T-cell (primary cell): ENCODE results near the gene FRYL. TPM values are rescaled to one million over a fixed set of nuclear protein-coding genes. Genes with fewer than 3 reads are reported as not detected.
"Not testable (repeated sequence)": the region's sequence is repeated elsewhere in the genome, so short reads cannot be mapped to it uniquely, and the experiment has no call there.

Source experiments
- ATAC-seq, 4 experiments: fragments of 200-7000 bp in 3 of 4; fragments of 150-1000 bp in 1 of 4; cut with Tn5 transposase; replicated peaks in 1 of 4; 1 replicate in 3 of 4; 2 replicates in 1 of 4; pipeline ENCODE4 v1.10.0; 2021; ENCODE audit warnings: moderate library complexity in 3 of 4, mild to moderate bottlenecking in 2 of 4, moderate number of reproducible peaks in 1 of 4
- CTCF ChIA-PET, 2 donors: fragments of 300-600 bp; sonication (Branson Sonifier 250); formaldehyde crosslinking; loops; one replicate each; lab custom pipeline; 2022; ENCODE audit warnings: antibody characterized with exemption in 2 of 2; lab: Charles Lee
- POLR2A ChIA-PET, 2 donors: fragments of 300-600 bp; sonication (Branson Sonifier 250); formaldehyde crosslinking; loops; one replicate each; lab custom pipeline; 2022; ENCODE audit warnings: antibody characterized with exemption in 2 of 2; lab: Charles Lee
- DNase-seq, 35 experiments: peaks; one replicate each; pipeline versions ENCODE4 v3.0.0 to v3.0.0-alpha.2; 2013 to 2023
- H3K27ac ChIP-seq: one replicate; pipeline ENCODE4 v1.5.1; 2013; ENCODE audit warnings: low read length
- H3K27me3 ChIP-seq, 2 experiments: replicated peaks in 1 of 2; 1 replicate in 1 of 2; 2 replicates in 1 of 2; pipeline versions ENCODE4 v1.6.1 to v1.7.0; 2013; ENCODE audit warnings: low read length in 1 of 2, mixed read lengths in 1 of 2; ENCODE audit not compliant: control insufficient read depth in 2 of 2, insufficient read depth in 2 of 2; ENCODE audit errors: extremely low read depth in 1 of 2
- H3K36me3 ChIP-seq, 2 donors: 1 replicate in 1 of 2; 2 replicates in 1 of 2; pipeline versions ENCODE4 v1.6.1 to v1.7.0; 2013; ENCODE audit warnings: low read length in 1 of 2; ENCODE audit not compliant: control insufficient read depth in 2 of 2, insufficient read depth in 1 of 2; ENCODE audit errors: extremely low read depth in 1 of 2
- H3K4me1 ChIP-seq, 2 experiments: 1 replicate in 1 of 2; 2 replicates in 1 of 2; pipeline versions ENCODE4 v1.6.1 to v1.7.0; 2013; ENCODE audit warnings: low read length in 2 of 2, mixed read lengths in 1 of 2; ENCODE audit not compliant: insufficient read depth in 2 of 2, control insufficient read depth in 1 of 2; ENCODE audit errors: extremely low read depth in 1 of 2
- H3K4me3 ChIP-seq, 2 donors: 1 replicate in 1 of 2; 2 replicates in 1 of 2; pipeline versions ENCODE4 v1.5.1 to v1.7.0; 2013; ENCODE audit warnings: mild to moderate bottlenecking in 2 of 2, low read length in 1 of 2, moderate library complexity in 1 of 2; ENCODE audit not compliant: control insufficient read depth in 1 of 2; ENCODE audit errors: extremely low read depth in 1 of 2
- H3K9me3 ChIP-seq: 2 replicates; pipeline ENCODE4 v1.7.0; 2013
- H3K27ac Mint-ChIP-seq, 2 donors: one replicate each; pipeline ENCODE4 v1.8.0; 2020 to 2021; ENCODE audit warnings: mild to moderate bottlenecking in 2 of 2, mixed read lengths in 2 of 2
- H3K27me3 Mint-ChIP-seq, 2 donors: one replicate each; pipeline ENCODE4 v1.8.0; 2021 to 2022; ENCODE audit warnings: mixed read lengths in 2 of 2
- H3K36me3 Mint-ChIP-seq: one replicate; pipeline ENCODE4 v1.8.0; 2021; ENCODE audit warnings: mixed read lengths
- H3K4me1 Mint-ChIP-seq, 3 donors: one replicate each; pipeline ENCODE4 v1.8.0; 2020 to 2022; ENCODE audit warnings: mixed read lengths in 3 of 3, mild to moderate bottlenecking in 1 of 3
- H3K4me3 Mint-ChIP-seq, 3 donors: one replicate each; pipeline ENCODE4 v1.8.0; 2020 to 2022; ENCODE audit warnings: mild to moderate bottlenecking in 3 of 3, mixed read lengths in 3 of 3, moderate library complexity in 3 of 3
- H3K9me3 Mint-ChIP-seq, 3 donors: one replicate each; pipeline ENCODE4 v1.8.0; 2020 to 2022; ENCODE audit warnings: mixed read lengths in 3 of 3
- WGBS: methylation state at CpG from one replicate; pipeline ENCODE4 v1.1.5; 2013; ENCODE audit warnings: missing lambda C conversion rate; ENCODE audit not compliant: insufficient coverage; 5-methylcytosine and 5-hydroxymethylcytosine counted together
- total RNA-seq, 35 experiments: library from RNA in 6 of 35; stranded (reverse) in 6 of 35; fragments of 120-200 nt in 1 of 35; gene quantifications; one replicate each; pipeline versions ENCODE4 v1.2.1 to v1.2.4 and lab custom pipeline; 2013 to 2026

The FRYL gene
- total RNA-seq, 5 donors from 2014 or later (not counting 1 experiment from before 2014, with no cell fraction given), result 86.3 to 143 (median 111) TPM

DNA sequence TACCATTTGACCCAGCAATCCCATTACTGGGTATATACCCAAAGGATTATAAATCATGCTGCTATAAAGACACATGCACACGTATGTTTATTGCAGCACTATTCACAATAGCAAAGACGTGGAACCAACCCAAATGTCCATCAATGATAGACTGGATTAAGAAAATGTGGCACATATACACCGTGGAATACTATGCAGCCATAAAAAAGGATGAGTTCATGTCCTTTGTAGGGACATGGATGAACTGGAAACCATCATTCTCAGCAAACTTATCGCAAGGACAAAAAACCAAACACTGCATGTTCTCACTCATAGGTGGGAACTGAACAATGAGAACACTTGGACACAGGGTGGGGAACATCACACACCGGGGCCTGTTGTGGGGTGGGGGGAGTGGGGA is 34.9 kb downstream of the FRYL start:
- H3K27ac Mint-ChIP-seq, H3K27ac ChIP-seq, POLR2A ChIA-PET, H3K9me3 ChIP-seq, CTCF ChIA-PET, H3K36me3 ChIP-seq, DNase-seq, ATAC-seq, H3K4me3 Mint-ChIP-seq, H3K27me3 ChIP-seq, H3K27me3 Mint-ChIP-seq, H3K9me3 Mint-ChIP-seq, H3K4me3 ChIP-seq: not testable (repeated sequence)
- Mint-ChIP-seq H3K36me3 (peaks cover 10% of the 10 kb centered on the region), H3K4me1 (peaks cover 67 to 78% (median 75%) of the 10 kb centered on the region in 3 donors)
- peaks cover 16 to 31% of the 10 kb centered on the region in 2 experiments for H3K4me1 ChIP-seq
- WGBS, result no CpG with 5 or more reads among the region's 5 CpGs

DNA sequence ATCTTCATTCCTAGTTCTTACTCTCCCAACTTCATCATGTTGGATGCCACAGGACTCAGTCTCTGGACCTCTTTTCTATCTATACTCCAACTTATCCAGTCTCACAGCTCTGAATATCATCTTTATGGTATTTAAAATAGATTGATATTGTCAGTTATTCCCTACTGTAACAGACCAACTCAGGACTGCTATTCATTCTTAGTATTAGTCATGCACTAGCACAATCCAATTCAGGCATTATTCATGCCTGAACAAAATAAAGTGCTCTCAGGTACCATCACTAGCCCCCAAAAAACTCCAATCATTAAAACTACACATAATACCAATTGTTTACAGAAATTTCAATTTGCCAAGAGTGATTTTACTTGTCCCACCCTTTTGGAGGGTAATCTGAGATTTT is 37.7 kb downstream of the FRYL start:
- Histone ChIP-seq H3K36me3 (no peaks in the 10 kb centered on the region), H3K9me3 (no peaks in the 10 kb centered on the region), H3K27me3 (no peaks in the 10 kb centered on the region), H3K4me3 (no peak overlapping the region), H3K4me1 (peaks cover 24% of the 10 kb centered on the region in 2 experiments), H3K27ac (peak overlapping the region; percentile 50)
- no peak for ATAC-seq
- H3K9me3 Mint-ChIP-seq, result peaks cover 0 to 5% (median 0%) of the 10 kb centered on the region in 3 donors
- peaks cover 6% of the 10 kb centered on the region for H3K36me3 Mint-ChIP-seq
- H3K4me1 Mint-ChIP-seq, result peaks cover 82 to 84% (median 84%) of the 10 kb centered on the region in 3 donors
- peak overlapping the region; percentile 30 to 84 for H3K27ac Mint-ChIP-seq
- no peaks in the 10 kb centered on the region for H3K27me3 Mint-ChIP-seq
- no peak for DNase-seq
- H3K4me3 Mint-ChIP-seq, result peak overlapping the region in 1 of 3 donors; percentile 13
- ChIA-PET POLR2A (no interaction called here), CTCF (no interaction called here)

DNA sequence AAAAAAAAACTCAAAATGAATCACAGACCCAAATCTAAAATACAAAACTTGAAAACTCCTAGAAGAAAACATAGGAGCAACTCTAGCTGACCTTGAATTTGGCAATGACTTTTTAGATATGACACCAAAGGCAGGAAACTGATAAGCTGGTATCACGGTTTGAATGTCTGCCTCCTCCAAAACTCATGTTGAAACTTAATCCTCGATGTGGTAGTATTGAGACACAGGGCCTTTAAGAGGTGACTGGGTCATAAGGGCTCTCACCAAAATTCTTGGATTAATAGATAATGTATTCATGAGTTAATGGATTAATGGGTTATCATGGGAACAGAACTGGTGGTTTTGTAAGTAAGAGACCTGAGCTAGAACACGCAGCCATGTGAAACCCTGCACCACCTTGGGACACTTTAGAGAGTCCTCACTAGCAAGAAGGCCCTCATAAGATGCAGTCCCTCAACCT is 40.5 kb downstream of the FRYL start:
- Histone ChIP-seq H3K4me1 (peaks cover 24 to 27% of the 10 kb centered on the region in 2 experiments), H3K36me3 (no peaks in the 10 kb centered on the region), H3K9me3 (no peaks in the 10 kb centered on the region), H3K27ac (no peak overlapping the region), H3K27me3 (no peaks in the 10 kb centered on the region), H3K4me3 (no peak overlapping the region)
- H3K9me3 Mint-ChIP-seq, result peaks cover 0 to 5% (median 0%) of the 10 kb centered on the region in 3 donors
- WGBS, result 8% methylated on average over 2 of the region's 3 CpGs
- ATAC-seq (peak in 2 of 4 experiments; percentile 26 to 36), DNase-seq (no peak)
- H3K4me1 Mint-ChIP-seq, result peaks cover 76 to 86% (median 86%) of the 10 kb centered on the region in 3 donors
- peak overlapping the region; percentile 49 to 64 for H3K27ac Mint-ChIP-seq
- H3K27me3 Mint-ChIP-seq, result no peaks in the 10 kb centered on the region
- ChIA-PET POLR2A (interaction anchor here in 1 of 2 donors (0.8 kb wide), 1 partner anchor 106 kb away, joined by 8 read pairs; no protein-coding TSS in a partner anchor), CTCF (interaction anchor here in 1 of 2 donors (1.1 kb wide), 1 partner anchor 42 kb away, joined by 4 read pairs; no protein-coding TSS in a partner anchor)
- H3K36me3 Mint-ChIP-seq, result peaks cover 4% of the 10 kb centered on the region
- H3K4me3 Mint-ChIP-seq, result peak overlapping the region in 2 of 3 donors; percentile 4

DNA sequence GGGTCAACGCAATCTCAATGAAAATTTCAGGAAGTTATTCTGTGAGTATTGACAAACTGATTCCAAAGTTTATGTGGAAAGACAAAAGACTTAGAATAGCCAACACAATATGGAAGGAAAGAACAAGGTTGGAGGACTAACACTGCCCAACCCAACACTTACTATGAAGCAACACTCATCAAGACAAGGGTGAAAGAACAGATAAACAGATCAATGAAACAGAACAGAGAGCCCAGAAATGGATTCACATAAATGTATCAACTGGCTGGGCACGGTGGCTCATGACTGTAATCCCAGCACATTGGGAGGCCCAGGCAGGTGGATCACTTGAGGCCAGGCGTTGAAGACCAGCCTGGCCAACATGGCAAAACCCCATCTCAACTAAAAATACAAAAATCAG is 41.2 kb downstream of the FRYL start:
- Histone ChIP-seq H3K27ac (no peak overlapping the region), H3K4me1 (peaks cover 27 to 30% of the 10 kb centered on the region in 2 experiments), H3K27me3 (no peaks in the 10 kb centered on the region), H3K36me3 (no peaks in the 10 kb centered on the region), H3K4me3 (no peak overlapping the region), H3K9me3 (no peaks in the 10 kb centered on the region)
- no peak for DNase-seq
- Mint-ChIP-seq H3K27me3 (no peaks in the 10 kb centered on the region), H3K9me3 (peaks cover 0 to 5% (median 0%) of the 10 kb centered on the region in 3 donors), H3K4me3 (peak overlapping the region in 1 of 3 donors; percentile 4), H3K4me1 (peaks cover 77 to 87% (median 86%) of the 10 kb centered on the region in 3 donors), H3K27ac (peak overlapping the region; percentile 30 to 64), H3K36me3 (peaks cover 4% of the 10 kb centered on the region)
- no CpG with 5 or more reads among the region's 3 CpGs for WGBS
- CTCF ChIA-PET, result interaction anchor here in 1 of 2 donors (0.6 kb wide), 1 partner anchor 172 kb away, joined by 3 read pairs; no protein-coding TSS in a partner anchor
- POLR2A ChIA-PET, result no interaction called here
- no peak for ATAC-seq

DNA sequence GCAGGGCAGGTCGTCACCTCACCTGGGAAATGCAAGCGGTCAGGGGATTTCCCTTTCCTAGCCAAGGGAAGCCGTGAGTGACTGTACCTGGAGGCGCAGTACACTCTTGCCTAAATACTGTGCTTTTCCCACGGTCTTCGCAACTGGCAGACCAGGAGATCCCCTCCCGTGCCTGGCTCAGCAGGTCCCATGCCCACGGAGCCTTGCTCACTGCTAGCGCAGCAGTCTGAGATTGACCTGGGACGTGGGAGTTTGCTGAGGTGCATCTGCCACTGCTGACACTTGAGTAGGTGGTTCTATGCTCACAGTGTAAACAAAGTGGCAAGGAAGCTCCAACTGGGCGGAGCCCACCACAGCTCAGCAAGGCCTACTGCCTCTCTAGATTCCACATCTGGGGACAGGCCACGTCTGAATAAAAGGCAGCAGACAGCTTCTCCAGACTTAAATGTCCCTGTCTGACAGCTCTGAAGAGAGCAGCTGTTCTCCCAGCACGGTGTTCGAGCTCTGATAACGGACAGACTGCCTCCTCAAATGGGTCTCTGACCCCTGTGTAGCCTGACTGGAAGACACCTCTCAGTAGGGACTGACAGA is 51.1 kb downstream of the FRYL start:
- H3K27me3 ChIP-seq, H3K9me3 ChIP-seq, H3K27me3 Mint-ChIP-seq, CTCF ChIA-PET, H3K36me3 ChIP-seq, H3K9me3 Mint-ChIP-seq, POLR2A ChIA-PET, H3K4me3 ChIP-seq: not testable (repeated sequence)
- peak overlapping the region; percentile 13 to 83 (median 39) for H3K4me3 Mint-ChIP-seq
- Histone ChIP-seq H3K27ac (peak overlapping the region; percentile 4), H3K4me1 (peaks cover 25 to 29% of the 10 kb centered on the region in 2 experiments)
- DNase-seq (peak in 32 of 35 experiments; percentile 10 to 58 (median 28)), ATAC-seq (peak; percentile 76 to 85 (median 78))
- H3K36me3 Mint-ChIP-seq, result peaks cover 13% of the 10 kb centered on the region
- 43% methylated on average over 10 of the region's 15 CpGs for WGBS
- peaks cover 88 to 93% (median 89%) of the 10 kb centered on the region in 3 donors for H3K4me1 Mint-ChIP-seq
- peak overlapping the region; percentile 75 to 79 for H3K27ac Mint-ChIP-seq

DNA sequence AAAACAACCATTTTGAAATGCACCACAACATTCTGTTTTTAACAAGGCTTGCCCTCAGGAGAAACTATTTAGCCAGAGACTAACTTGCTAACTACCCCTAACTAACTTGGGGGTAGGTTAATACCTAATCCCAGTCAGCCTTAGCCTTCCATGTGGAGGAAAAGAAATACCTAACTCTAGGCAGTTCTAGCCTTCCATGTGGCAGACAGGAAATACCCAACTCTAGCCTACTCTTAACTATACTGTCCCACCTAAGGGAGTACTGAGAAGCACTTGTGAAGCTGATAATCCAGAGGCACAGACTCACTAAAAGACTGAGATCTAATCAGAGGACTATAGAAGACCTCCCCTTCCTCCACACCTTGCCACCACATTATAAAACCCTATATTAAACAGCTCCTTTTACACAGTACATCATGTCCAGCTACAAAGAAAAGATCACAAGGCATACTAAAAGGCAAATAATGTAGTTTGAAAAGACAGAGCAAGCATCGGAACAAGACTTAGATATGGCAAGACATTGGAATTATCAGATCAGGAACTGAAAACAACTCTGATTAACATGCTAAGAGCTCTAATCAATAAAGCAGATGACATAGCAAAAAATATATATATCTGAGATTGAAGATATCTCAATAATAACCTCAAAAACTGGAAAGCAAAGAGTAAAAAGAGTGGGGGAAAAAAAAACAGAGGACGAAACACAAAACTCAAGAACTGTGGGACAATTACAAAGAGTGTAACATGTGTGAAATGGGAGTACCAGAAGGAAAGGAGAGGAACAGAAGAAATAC is 52.2 kb downstream of the FRYL start:
- no peaks in the 10 kb centered on the region for H3K27me3 Mint-ChIP-seq
- peak overlapping the region; percentile 1 to 20 for H3K27ac Mint-ChIP-seq
- H3K4me3 Mint-ChIP-seq, result peak overlapping the region in 2 of 3 donors; percentile 39 to 83
- H3K36me3 Mint-ChIP-seq, result peaks cover 13% of the 10 kb centered on the region
- CTCF ChIA-PET, result interaction anchor here in 1 of 2 donors (0.5 to 1.4 kb wide), 4 partner anchors 23 to 1658 kb away, joined by 3 read pairs; no protein-coding TSS in a partner anchor
- Histone ChIP-seq H3K4me3 (no peak overlapping the region), H3K27ac (no peak overlapping the region), H3K27me3 (no peaks in the 10 kb centered on the region), H3K9me3 (no peaks in the 10 kb centered on the region), H3K36me3 (no peaks in the 10 kb centered on the region), H3K4me1 (peaks cover 22 to 27% of the 10 kb centered on the region in 2 experiments)
- peaks cover 92 to 94% (median 93%) of the 10 kb centered on the region in 3 donors for H3K4me1 Mint-ChIP-seq
- ATAC-seq (no peak), DNase-seq (no peak)
- WGBS, result no CpG with 5 or more reads among the region's 2 CpGs
- peaks cover 0 to 6% (median 0%) of the 10 kb centered on the region in 3 donors for H3K9me3 Mint-ChIP-seq
- POLR2A ChIA-PET, result no interaction called here
